CD1c-positive myeloid dendritic cell (primary cell): ENCODE data around the gene IFI6.
"Not testable (repeated sequence)": the region's sequence is repeated elsewhere in the genome, so short reads cannot be mapped to it uniquely, and the experiment has no call there.

ENCODE experiments used
- DNase-seq: peaks from one replicate; pipeline ENCODE4 v3.0.0-alpha.2; 2016; ENCODE audit errors: extremely low spot score

IFI6 gene

GRCh38 chr1:27671964-27672749 lies at the start of gene IFI6:
IFI6 (minus strand) TSS chr1:27672192; CDS start chr1:27669314, 2,878 bp downstream.
- DNase-seq = peak; percentile 92

DNA sequence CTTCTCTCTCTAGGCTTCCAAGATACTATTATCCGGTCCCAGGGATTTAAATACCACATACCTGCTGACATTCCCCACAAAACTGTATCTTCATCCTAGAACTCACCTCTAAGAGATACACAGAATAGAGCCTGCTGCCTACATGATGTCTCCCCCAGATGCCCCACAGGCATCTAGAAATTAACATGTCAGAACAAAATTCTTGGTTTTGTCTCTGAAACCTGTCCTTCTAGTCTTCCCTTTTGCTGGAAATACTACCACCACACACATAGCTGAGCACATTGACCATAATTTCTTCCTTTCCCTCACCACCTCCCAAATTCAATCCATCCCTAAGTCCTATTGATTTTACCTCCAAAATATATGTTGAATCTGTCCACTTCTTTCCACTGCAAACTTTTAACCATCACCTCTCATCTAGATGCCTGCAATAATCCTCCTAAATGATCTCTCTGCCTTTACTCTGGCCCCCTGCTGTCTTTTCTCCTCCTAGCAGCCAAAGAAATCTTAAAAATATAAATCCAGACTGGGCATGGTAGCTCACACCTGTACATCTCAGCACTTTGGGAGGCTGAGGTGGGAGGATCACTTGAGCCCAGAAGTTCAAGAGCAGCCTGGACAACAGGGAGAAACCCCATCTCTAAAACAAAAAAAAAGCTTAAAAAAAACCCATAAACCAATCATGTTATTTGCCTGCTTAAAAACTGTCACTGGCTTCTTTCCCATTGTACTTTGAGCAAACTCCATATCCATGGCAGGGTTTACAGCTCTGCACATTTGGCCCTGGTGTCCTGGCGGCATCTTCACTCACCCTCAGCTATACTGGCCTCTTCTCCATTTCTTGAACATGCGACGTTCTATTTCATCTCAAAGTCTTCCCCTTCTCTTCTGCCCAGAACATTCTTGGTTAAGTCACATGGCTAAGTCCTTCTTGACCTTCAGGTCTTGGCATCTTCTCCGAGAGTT lies 47.6 kb upstream of the IFI6 start:
- no peak for DNase-seq

DNA sequence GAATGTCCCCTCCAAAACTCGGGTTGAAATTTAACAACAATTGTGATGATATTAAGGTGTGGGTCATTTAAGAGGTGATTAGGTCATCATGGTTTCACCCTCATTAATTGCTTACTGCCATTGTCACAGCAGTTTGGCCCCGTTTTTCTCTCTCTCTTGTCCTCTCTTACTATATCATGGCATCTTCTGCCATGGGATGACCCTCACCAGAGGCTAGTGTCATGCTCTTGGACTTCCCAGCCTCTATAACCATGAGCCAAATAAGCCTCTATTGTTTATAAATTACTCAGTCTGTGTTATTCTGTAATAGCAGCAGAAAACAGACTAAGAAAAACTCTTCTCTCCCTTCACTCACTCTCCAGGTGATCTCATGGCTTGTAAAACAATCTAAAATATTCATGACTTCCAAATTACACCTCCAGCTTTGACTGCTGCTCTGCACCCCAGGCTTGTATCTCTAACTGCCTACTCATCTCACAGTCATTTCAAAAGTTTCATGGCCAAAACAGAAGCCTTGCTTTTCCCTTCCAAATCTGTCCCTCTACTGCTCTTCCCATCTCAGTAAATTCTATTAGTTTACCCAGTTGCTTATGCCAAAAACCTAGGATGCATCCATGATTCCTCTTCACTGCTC lies 44.4 kb upstream of the IFI6 start:
- DNase-seq = no peak

DNA sequence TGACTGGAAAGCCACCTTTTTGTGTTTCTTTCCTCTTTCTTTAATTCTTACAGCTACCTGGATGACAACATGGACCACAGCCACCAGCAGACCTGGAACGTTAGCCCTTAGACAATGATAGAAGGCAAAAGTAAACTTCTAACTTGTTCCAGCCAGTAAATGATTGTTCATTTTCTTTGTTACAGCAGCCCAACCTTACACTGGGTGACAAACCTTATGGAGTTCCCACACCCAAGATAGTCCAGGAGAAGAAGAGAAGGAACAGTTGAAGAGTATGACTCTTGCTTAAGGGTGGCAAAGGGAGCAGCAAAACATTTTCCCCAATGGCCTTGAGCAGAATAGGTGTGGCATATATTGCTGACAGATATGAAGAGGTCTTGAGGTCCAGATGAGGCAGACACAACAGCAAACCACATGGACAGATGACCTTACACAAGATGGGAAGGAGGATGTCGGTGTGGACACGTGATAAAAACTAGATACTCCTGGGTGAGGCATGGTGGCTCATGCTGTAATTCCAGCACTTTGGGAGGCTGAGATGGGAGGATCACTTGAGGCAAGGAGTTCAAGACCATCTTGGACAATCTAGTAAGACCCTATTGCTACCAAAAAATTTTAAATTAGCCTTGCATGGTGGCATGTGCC lies 42.0 kb upstream of the IFI6 start:
- DNase-seq = no peak

DNA sequence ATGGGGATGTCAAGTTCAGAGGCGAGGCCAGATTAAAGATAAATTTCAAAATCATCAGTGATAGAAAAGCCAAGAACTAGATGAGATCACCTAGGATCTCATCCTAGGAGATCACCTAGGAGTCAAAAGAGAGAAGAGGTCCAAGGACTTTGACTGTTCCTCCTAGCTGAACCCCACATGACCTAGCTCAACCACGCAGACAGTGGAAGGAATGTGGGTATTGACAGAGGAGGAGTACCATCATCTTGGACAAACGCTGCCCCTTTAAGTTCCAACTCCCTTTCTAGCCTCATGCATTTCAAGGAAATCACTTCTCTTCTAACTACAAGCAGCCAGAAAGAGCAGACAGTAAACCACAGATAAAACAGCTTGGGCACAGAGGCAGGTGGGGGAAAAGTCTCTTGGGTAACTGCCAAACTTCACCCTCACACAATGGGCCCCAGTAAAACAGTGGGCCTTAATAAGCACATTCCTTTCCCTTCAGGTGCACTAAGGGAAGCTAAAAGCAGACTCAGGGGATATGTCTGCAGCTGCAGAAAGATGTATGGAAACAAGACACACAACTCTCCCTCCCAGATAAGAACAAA lies 41.2 kb upstream of the IFI6 start:
- DNase-seq = no peak

DNA sequence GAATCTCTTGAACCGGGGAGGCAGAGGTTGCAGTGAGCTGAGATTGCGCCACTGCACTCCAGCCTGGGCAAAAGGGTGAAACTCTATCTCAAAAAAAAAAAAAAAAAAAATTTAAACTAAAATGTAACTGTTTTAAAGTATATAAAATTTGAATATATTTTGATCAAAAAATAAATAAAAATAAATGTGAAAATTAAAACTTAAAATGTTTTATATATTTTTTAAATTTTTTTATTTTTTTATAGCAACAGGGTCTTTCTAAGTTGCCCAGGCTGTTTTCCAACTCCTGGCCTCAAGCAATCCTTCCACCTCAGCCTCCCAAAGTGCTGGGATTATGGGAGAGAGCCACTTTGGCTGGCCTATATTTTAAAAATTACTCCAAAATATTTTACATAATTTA lies 38.6 kb upstream of the IFI6 start:
- DNase-seq = no peak

GRCh38 chr1:27705545-27705944 lies 33.6 kb upstream of the IFI6 start:
- DNase-seq = no peak

GRCh38 chr1:27704958-27705357 lies 33.0 kb upstream of the IFI6 start:
- no peak for DNase-seq

DNA sequence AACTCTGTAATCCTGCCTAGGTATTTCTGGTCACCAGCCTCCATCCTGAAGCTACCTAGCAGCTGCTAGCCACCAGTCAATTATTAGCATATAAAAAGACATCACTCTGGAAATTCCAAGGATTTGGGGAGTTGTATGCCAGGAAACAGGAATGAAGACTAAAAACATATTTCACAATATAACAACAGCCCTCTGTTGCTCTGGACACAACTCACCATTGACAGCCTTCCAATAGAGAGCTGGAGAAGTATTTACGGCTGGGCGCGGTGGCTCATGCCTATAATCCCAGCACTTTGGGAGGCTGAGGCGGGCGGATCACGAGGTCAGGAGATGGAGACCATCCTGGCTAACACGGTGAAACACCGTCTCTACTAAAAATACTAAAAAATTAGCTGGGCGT lies 24.8 kb upstream of the IFI6 start:
- not testable (repeated sequence) for DNase-seq

- DNase-seq = peak; percentile 47
Measured at GRCh38 chr1:27690183-27690582, 18.2 kb upstream of the IFI6 start.

DNA sequence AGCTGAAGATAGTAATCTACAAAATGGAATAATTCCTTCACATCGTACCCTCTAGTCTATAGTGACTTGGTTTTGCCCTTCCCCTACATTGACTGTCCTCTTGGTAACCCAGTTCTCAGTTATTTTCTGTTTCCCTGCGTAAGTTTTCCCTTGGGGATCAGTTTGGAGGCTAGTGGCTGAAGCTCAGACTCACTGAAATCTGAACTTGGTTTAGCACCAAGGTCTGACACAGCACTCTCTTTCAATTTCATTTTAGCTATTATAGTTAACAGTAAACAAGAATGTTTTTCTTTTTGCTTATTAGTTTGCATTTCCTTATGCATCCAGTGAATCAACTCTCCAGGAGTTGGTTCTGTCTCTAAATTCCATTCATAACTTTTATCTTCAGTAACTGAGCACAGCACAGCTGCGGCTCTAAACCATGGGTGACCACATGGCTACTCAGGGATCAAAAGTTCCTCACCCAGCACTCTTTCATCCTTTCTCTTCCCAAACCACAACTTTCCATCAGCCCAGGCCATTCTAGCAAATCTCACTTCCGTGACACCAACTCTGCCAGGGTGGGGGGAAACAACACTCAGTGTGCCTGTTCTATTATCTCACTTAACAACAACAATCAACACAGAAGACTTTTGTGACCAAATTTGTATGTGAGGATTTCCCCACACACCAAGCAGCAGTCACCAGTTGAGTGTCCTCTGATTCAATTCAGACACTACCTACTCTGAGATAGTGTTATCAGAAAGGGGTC lies 17.6 kb upstream of the IFI6 start:
- DNase-seq = no peak

- no peak for DNase-seq
Measured at GRCh38 chr1:27687906-27688305, 15.9 kb upstream of the IFI6 start.

DNA sequence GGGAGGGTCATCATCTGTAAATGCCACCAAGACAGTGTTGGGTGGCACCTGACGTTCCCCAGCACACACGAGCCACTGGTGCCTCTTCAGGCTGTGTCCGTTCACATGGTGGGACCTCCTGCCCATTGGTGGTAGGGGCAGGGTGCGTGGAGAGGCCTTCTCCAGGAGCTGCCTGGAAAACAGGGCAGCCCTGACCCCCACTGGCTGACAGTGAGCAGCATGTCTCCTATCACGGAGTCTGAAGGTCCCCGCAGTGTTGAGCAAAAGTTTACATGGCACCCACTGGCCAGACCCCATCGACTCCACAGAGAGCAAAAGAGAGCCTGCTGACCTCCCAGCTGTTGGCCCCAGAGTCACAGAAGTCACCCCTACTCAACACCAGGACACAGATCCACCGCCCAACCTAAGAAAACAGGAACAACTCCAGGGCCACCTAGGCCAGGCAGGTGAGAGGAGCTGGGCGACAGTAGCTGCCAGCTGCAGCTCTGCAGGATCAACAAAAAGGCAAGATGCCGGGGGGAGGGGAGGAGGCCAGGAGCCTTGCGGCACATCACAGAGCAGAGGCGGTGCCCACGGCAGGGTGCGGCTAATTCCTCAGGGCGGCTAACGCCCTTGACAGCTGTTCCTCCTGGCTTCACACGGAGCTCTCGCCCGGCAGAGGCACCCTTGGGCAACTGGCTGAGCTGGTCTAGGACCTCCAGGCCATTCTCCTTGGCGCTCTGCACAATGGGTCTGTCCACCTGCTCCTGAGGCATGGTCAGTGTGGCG lies 14.4 kb upstream of the IFI6 start:
- no peak for DNase-seq

DNA sequence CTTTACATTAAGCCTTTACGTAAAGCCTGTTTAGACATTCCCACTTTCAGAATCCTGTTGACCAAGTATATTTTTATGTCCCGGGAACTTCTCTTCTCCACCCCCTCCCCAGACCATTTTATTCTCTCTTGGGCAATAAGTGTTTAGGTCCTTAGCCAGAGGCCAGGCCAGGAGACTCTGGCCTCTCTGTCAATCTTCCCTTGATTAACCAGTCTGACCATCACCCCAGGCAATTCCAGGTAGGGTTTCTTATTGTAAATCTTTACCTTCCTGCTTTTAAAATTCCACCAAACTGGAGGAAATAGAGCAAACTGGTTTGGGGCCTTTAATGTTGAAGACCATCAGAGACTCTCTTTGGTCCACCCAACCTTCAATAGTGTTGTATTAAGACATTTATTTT lies 12.2 kb upstream of the IFI6 start:
- DNase-seq = no peak

DNA sequence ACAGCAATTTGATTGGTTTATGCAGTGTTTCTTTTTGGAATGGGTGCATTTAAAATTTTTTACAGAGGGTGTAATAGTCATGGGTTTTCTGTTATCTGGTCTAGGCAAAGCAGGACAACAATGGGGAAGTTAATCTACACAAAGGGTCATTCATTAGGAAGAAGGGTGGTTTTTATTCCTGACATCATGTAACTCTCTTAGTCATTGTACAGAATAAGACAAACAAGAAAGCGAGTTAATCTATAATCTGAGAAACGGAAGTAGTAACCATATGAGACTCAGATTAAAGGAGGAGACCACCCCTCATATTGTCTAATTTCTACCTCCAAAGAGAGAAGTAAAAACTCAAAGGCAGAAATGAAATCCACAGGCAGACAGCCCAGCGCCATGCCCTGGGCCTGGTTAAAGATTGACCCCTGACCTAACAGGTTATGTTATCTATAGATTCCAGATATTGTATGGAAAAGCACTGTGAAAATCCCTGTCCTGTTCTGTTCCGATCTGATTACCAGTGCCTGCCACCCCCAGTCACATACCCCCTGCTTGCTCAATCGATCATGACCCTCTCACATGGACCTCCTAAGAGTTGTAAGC lies 10.5 kb upstream of the IFI6 start:
- no peak for DNase-seq

- DNase-seq = not testable (repeated sequence)
Measured at GRCh38 chr1:27681580-27681979, 9.6 kb upstream of the IFI6 start.

- not testable (repeated sequence) for DNase-seq
Measured at GRCh38 chr1:27680225-27680791, 8.3 kb upstream of the IFI6 start.

GRCh38 chr1:27678747-27679146 lies 6.8 kb upstream of the IFI6 start:
- DNase-seq = no peak

- no peak for DNase-seq
Measured at GRCh38 chr1:27676410-27676809, 4.4 kb upstream of the IFI6 start.
